Liver (tissue), 3 donors: Measurements from ENCODE around the gene CSF2.
A peak's percentile ranks its signal among the peaks of the same experiment; 100 is the strongest.

Experiments
- ATF3 ChIP-seq: IDR thresholded peaks from 2 replicates; pipeline ENCODE4 v1.6.1; 2016; ENCODE audit warnings: antibody characterized with exemption
- CTCF ChIP-seq: fragments of 150-350 bp; IDR thresholded peaks from 2 replicates; pipeline ENCODE4 v1.5.1; 2017; ENCODE audit warnings: improper control_type of control experiment, low read depth, low read length; ENCODE audit not compliant: missing input control
- EGR1 ChIP-seq, 2 donors: IDR thresholded peaks; 2 replicates each; pipeline ENCODE4 v1.6.1; 2016 to 2018; ENCODE audit warnings: antibody characterized with exemption in 2 of 2, low read depth in 2 of 2
- JUND ChIP-seq, 2 donors: IDR thresholded peaks; 2 replicates each; pipeline ENCODE4 v1.6.1; 2016; ENCODE audit warnings: antibody characterized with exemption in 2 of 2
- RAD21 ChIP-seq, 2 donors: IDR thresholded peaks; 2 replicates each; pipeline ENCODE4 v1.6.1; 2016; ENCODE audit warnings: antibody characterized with exemption in 2 of 2, mild to moderate bottlenecking in 2 of 2
- REST ChIP-seq: IDR thresholded peaks from 2 replicates; pipeline ENCODE4 v1.6.1; 2016; ENCODE audit warnings: antibody characterized with exemption, mild to moderate bottlenecking
- SP1 ChIP-seq: IDR thresholded peaks from 2 replicates; pipeline ENCODE4 v1.6.1; 2018; ENCODE audit warnings: antibody characterized with exemption, mild to moderate bottlenecking
- YY1 ChIP-seq: IDR thresholded peaks from 2 replicates; pipeline ENCODE4 v1.6.1; 2016; ENCODE audit warnings: antibody characterized with exemption, mild to moderate bottlenecking
- ZBTB33 ChIP-seq: IDR thresholded peaks from 2 replicates; pipeline ENCODE4 v1.6.1; 2016; ENCODE audit warnings: antibody characterized with exemption
- TF ChIP-seq, protein P1 (sequence below): IDR thresholded peaks from 2 replicates; pipeline ENCODE4 v1.6.1; 2016; ENCODE audit warnings: antibody characterized with exemption
- donor health status: healthy.
- donor health status: healthy.

GRCh38 chr5:132064738-132065331 is 8.8 kb upstream of the CSF2 start:
- TF ChIP-seq CTCF (peak; percentile 91), YY1 (no peak), REST (no peak), SP1 (no peak), ZBTB33 (no peak), RAD21 (IDR thresholded peaks at IDR 0.05) (peak; percentile 58 to 77), ATF3 (no peak), EGR1 (IDR thresholded peaks at IDR 0.05; ENCODE audit: low read depth in 2 of 2) (no peak), JUND (IDR thresholded peaks at IDR 0.05) (no peak)
- TF ChIP-seq, protein P1, sequence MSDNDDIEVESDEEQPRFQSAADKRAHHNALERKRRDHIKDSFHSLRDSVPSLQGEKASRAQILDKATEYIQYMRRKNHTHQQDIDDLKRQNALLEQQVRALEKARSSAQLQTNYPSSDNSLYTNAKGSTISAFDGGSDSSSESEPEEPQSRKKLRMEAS = no peak
